ENCODE data around the gene IFIT1. TPM values are rescaled to one million over a fixed set of nuclear protein-coding genes. Genes with fewer than 3 reads are reported as not detected.

Gene IFIT1
- total RNA-seq, 1 experiment from 2014 or later = 3.4 TPM

DNA sequence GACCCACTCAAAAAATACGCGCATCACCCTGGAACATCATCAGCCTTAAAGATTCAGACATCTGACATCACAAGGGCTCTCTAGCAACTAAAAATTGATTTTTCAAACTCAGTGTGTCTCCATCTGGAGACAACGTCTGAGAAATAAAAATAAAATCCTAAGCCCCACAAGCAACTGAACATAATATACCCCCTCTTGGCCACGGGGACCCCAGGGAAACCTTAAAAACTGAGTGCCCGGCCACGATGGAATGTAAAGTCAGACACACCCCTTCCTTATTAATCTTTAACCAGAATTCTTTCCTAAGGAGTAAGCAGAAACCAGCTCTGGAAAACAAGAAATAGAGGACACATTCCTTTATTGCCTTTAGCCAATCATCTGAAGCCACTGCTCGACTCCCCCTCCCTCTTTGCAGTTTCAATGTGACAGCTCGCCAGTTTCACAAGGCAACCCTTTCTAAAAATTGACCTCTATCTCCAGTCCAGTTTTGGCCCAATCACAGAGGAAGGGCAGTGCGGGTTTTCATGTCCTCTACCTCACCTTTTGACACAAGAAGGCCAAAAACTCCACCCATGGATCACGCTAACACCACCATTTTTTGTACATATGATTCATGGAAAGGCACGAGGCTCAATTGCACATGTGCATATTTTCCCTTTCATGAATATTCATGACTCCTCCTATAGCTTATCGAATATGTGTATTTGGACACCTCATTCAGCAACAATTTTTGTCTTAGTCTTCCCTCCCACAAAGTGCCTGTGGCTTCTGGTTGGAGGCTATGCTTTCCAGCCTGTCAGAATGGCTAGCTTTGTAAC lies 40.4 kb upstream of the IFIT1 start:
- peaks cover 33% of the 10 kb centered on the region for H3F3A ChIP-seq (ENCODE audit: insufficient read depth, low read depth)
- CTCF ChIA-PET = interaction anchor here (0.9 kb wide), 1 partner anchor 292 kb away, joined by 5 read pairs; no protein-coding TSS in a partner anchor

DNA sequence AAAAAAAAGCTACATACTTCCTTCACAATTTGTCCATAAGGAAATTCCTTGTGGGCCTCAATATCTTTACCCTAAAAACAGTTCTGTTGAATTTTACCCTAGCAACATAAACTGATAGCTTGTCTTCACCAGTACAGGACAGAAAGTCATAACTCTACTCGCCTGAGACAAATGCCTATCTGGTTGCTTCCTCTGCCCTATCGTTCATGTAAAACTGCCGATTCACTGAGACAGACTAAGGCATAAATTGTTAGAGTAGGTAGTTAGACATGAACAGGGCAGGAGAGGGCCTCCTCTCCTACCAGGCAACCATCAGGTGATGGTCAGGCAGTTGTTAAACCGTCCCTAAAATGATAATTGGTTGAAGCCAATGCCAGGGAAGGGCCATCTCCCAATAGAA lies 39.6 kb upstream of the IFIT1 start:
- H3K27me3 ChIP-seq (ENCODE audit: insufficient read depth, low read depth) = no peaks in the 10 kb centered on the region
- no peak for DNase-seq
- ChIA-PET CTCF (interaction anchor here (0.6 kb wide), 1 partner anchor 94 kb away, joined by 6 read pairs; no protein-coding TSS in a partner anchor), POLR2A (ENCODE audit: unreplicated experiment) (interaction anchor here (0.5 to 1.2 kb wide), 5 partner anchors 49 to 106 kb away, joined by 3 to 10 read pairs (median 4); no protein-coding TSS in a partner anchor)
- no peaks in the 10 kb centered on the region; the same call in 1 of the 2 replicates for H3K9me2 ChIP-seq (ENCODE audit: insufficient read depth)
- H3K79me2 ChIP-seq (ENCODE audit: low read depth) = no peaks in the 10 kb centered on the region
- H3F3A ChIP-seq (ENCODE audit: insufficient read depth, low read depth) = peaks cover 30% of the 10 kb centered on the region
- H3K27ac ChIP-seq = peak overlapping the region; percentile 100
- peak overlapping the region; percentile 66 for H2AFZ ChIP-seq
- H4K20me1 ChIP-seq (ENCODE audit: insufficient read depth) = no peaks in the 10 kb centered on the region
- intact Hi-C loops (cut with micrococcal nuclease; ENCODE audit: unreplicated experiment) = loop anchor here (1.0 kb wide), 2 partner anchors 75 to 91 kb away; no protein-coding TSS in a partner anchor
- H3K4me3 ChIP-seq = peak overlapping the region; percentile 25; the same call in 1 of the 2 replicates
- TF ChIP-seq EZH2 (IDR thresholded peaks at IDR 0.05; ENCODE audit: low read depth) = no peak
- TF ChIP-seq, protein P1, sequence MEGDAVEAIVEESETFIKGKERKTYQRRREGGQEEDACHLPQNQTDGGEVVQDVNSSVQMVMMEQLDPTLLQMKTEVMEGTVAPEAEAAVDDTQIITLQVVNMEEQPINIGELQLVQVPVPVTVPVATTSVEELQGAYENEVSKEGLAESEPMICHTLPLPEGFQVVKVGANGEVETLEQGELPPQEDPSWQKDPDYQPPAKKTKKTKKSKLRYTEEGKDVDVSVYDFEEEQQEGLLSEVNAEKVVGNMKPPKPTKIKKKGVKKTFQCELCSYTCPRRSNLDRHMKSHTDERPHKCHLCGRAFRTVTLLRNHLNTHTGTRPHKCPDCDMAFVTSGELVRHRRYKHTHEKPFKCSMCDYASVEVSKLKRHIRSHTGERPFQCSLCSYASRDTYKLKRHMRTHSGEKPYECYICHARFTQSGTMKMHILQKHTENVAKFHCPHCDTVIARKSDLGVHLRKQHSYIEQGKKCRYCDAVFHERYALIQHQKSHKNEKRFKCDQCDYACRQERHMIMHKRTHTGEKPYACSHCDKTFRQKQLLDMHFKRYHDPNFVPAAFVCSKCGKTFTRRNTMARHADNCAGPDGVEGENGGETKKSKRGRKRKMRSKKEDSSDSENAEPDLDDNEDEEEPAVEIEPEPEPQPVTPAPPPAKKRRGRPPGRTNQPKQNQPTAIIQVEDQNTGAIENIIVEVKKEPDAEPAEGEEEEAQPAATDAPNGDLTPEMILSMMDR (conservative IDR thresholded peaks at IDR 0.05) = no peak
- H3K4me2 ChIP-seq = peak overlapping the region; percentile 74
- no peaks in the 10 kb centered on the region for H3K9me3 ChIP-seq (ENCODE audit: insufficient read depth, low read depth)
- peaks cover 30% of the 10 kb centered on the region for H3K4me1 ChIP-seq (replicated peaks; ENCODE audit: insufficient read depth)
- no peaks in the 10 kb centered on the region for H3K36me3 ChIP-seq (ENCODE audit: low read depth)
- BruUV-seq (replicated peaks) = TSS peak; percentile 89

More for the DNA sequence above, 40.4 kb upstream of the IFIT1 start:
- Histone ChIP-seq H3K4me2 (peak overlapping the region; percentile 74), H3K4me1 (replicated peaks; ENCODE audit: insufficient read depth) (peaks cover 37% of the 10 kb centered on the region), H3K27ac (peak overlapping the region; percentile 100), H4K20me1 (ENCODE audit: insufficient read depth) (no peaks in the 10 kb centered on the region), H3K36me3 (ENCODE audit: low read depth) (no peaks in the 10 kb centered on the region), H3K4me3 (peak overlapping the region; percentile 32; the same call in 1 of the 2 replicates), H3K27me3 (ENCODE audit: insufficient read depth, low read depth) (no peaks in the 10 kb centered on the region), H3K79me2 (ENCODE audit: low read depth) (no peaks in the 10 kb centered on the region), H2AFZ (peak overlapping the region; percentile 50; the same call in 1 of the 2 replicates), H3K9me2 (ENCODE audit: insufficient read depth) (no peaks in the 10 kb centered on the region), H3K9me3 (ENCODE audit: insufficient read depth, low read depth) (no peaks in the 10 kb centered on the region)
- TF ChIP-seq EZH2 (IDR thresholded peaks at IDR 0.05; ENCODE audit: low read depth) = no peak
- TF ChIP-seq, protein P1 (conservative IDR thresholded peaks at IDR 0.05) = no peak
- peak; percentile 76 to 95 for DNase-seq
- POLR2A ChIA-PET (ENCODE audit: unreplicated experiment) = interaction anchor here (0.5 to 1.2 kb wide), 10 partner anchors 18 to 1195 kb away, joined by 3 to 15 read pairs (median 4); no protein-coding TSS in a partner anchor
- BruUV-seq (replicated peaks) = no TSS peak
- intact Hi-C loops (cut with micrococcal nuclease; ENCODE audit: unreplicated experiment) = loop anchor here (1.0 kb wide), 2 partner anchors 74 to 90 kb away; no protein-coding TSS in a partner anchor

DNA sequence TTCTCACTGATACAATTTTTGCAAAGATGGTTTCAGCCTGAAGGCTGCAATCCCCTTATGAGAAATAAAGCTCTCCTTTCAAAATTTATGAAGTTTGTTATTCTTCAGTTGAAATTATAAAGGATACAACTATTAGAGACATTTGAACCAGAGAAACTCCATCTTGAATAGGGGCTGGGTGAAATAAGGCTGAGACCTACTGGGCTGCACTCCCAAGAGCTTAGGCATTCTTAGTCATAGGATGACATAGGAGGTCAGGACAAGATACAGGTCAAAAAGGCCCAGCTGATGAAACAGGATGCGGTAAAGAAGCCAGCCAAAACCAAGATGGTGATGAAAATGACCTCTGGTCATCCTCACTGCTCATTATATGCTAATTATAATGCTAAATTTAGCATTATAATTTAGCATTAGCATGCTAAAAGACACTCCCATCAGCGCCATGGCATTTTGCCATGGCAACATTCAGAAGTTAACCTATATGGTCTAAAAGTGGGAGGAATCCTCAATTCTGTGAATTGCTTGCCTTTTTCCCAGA lies 37.0 kb upstream of the IFIT1 start:
- Histone ChIP-seq H3K27me3 (ENCODE audit: insufficient read depth, low read depth) (no peaks in the 10 kb centered on the region), H3K4me3 (no peak overlapping the region), H3F3A (ENCODE audit: insufficient read depth, low read depth) (peaks cover 24% of the 10 kb centered on the region), H3K9me2 (ENCODE audit: insufficient read depth) (no peaks in the 10 kb centered on the region; the same call in 1 of the 2 replicates), H3K4me1 (replicated peaks; ENCODE audit: insufficient read depth) (peaks cover 27% of the 10 kb centered on the region), H3K4me2 (no peak overlapping the region), H2AFZ (no peak overlapping the region), H3K27ac (no peak overlapping the region), H3K36me3 (ENCODE audit: low read depth) (no peaks in the 10 kb centered on the region), H4K20me1 (ENCODE audit: insufficient read depth) (no peaks in the 10 kb centered on the region), H3K79me2 (ENCODE audit: low read depth) (no peaks in the 10 kb centered on the region), H3K9me3 (ENCODE audit: insufficient read depth, low read depth) (no peaks in the 10 kb centered on the region)
- intact Hi-C loops (cut with micrococcal nuclease; ENCODE audit: unreplicated experiment) = no loop called here
- ChIA-PET POLR2A (ENCODE audit: unreplicated experiment) (no interaction called here), CTCF (no interaction called here)
- no peak for DNase-seq
- TF ChIP-seq, protein P1 (conservative IDR thresholded peaks at IDR 0.05) = no peak
- no peak for TF ChIP-seq EZH2 (IDR thresholded peaks at IDR 0.05; ENCODE audit: low read depth)
- no TSS peak for BruUV-seq (replicated peaks)

All from PC-9 (cell line).